Forelimb muscle (tissue), 1 donor: ENCODE results near the gene NTN4. TPM values are rescaled to one million over a fixed set of nuclear protein-coding genes. Genes with fewer than 3 reads are reported as not detected.
"Not testable (repeated sequence)": the region's sequence is repeated elsewhere in the genome, so short reads cannot be mapped to it uniquely, and the experiment has no call there.

Source experiments
- DNase-seq: peaks from one replicate; pipeline ENCODE4 v3.0.0-alpha.2; 2013; ENCODE audit warnings: low read depth
- polyA plus RNA-seq: library from polyadenylated mRNA; unstranded; fragments of 120-200 nt; gene quantifications from one replicate; pipeline ENCODE4 v1.2.1, GENCODE V29; 2013; ENCODE audit not compliant: insufficient read length

NTN4 gene
- polyA plus RNA-seq, 1 donor, result 43.1 TPM

DNA sequence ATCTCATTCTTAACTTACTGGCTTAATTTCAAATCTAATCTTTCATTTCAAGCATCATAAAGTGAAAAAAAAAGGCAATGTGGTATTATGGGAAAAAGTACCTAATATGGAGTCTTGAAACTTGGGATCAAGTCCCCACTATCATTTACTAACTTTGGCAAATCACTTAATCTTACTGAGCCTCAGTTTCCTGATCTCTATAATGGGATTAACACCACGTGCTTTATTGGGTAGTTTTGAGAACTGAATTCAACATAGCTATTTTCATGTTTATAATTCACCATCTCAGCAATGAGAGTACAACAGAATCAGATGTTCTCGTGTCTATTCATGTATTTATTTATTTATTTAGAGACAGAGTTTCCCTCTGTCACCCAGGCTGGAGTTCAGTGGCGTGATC is 78.3 kb downstream of the NTN4 start:
- DNase-seq, result no peak

DNA sequence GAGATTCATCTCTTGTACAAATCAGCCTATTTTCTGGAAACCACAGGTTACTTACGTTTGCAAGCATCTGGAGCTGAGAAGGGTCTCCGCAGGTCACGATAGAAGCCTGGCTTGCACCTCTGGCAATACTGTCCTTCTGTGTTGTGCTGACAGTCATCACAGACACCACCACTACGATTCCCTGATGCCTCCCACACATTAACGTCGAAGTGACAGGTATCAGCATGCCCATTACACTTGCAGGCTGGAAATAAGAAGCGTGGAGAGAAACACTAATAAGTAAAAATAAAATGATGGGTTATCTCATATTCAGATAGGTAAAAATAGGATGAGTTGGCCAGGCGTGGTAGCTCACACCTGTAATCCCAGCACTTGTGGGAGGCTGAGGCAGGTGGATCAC is 80.2 kb downstream of the NTN4 start:
- no peak for DNase-seq

GRCh38 chr12:95709152-95709551 is 81.4 kb downstream of the NTN4 start:
- no peak for DNase-seq

DNA sequence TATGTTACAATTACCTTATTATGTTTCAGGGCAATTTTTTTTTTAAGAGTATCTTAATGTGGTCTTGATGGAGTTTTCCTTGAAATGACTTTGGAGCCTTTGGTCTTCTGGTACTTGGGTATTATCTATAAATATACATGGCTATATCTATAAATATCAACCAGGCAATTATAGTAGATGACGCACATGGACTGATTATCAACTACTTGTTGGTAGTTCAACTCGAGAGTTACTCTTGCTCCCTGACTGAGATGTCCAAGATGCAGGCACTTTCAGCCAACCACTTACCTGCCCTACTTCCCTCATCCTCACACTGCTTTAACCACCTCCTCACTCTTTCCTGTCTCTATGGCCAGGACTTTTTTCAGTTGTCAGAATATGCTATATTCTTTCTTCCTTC is 85.4 kb downstream of the NTN4 start:
- no peak for DNase-seq

- DNase-seq, result no peak
These were observed 86.6 kb downstream of the NTN4 start for GRCh38 chr12:95703986-95704385.

- DNase-seq, result no peak
These were observed 88.7 kb downstream of the NTN4 start for GRCh38 chr12:95701722-95702418.

DNA sequence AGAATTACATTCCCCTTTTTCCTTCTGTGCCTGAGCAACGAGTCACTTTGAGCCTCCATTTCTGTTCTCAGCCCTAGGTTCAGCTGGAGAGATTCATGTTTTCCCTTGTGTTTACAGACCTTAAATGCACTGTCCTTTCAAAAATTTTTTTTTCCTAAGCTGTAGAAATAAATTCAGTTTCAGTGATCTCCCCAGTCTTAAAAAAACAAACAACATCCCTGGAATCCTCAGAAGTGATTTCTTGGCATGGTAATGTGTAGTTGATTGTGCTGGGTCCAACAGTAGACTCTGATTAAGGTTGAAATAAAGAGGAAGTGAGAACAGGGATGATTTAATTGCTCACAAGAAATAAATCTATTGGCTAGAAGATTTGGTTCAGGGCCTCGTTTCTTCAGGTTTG is 89.3 kb downstream of the NTN4 start:
- no peak for DNase-seq

DNA sequence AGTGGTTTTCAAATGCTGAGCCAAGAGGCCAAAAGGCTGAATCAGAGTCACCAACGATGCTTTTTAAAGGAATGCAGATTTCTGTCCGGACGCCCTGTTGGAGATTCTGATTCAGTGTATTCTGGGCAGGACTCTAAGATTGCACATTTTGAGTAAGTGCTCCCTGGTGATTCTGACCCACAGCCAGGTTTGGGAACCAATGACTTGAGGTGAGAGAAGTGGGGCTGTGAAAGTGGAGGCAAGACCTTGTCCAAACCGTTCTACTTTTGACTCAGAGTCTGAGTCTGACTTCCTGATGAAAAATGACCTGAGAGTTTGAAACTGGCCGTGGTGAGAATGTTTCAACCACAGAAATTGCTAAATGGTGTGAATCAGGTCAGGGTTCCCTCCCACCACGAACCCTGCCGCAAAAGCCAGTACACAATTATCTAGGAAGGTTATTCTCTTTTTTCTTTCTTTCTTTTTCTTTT is 90.2 kb downstream of the NTN4 start:
- no peak for DNase-seq

- no peak for DNase-seq
These were observed 91.0 kb downstream of the NTN4 start for GRCh38 chr12:95699579-95699978.

GRCh38 chr12:95694136-95694535 is 96.4 kb downstream of the NTN4 start:
- DNase-seq, result no peak

DNA sequence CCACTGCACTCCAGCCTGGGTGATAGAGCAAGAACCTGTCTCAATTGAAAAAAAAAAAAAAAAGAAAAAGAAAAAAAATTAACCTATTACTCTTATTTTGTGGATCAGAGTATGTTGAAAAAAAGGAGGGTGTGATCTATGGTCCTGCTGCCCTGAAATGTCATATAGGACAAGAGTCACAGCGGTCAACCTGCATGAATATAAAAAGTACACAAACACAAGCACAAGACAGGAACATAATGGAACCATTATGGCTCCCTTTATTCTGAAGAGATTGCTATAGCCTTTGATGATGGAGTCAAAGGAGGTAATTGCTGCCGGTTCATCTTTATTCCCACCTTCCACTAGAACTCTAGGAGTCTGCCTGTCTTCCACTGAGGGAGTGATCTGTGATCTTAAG is 96.9 kb downstream of the NTN4 start:
- no peak for DNase-seq

- DNase-seq, result no peak
These were observed 99.5 kb downstream of the NTN4 start for GRCh38 chr12:95690861-95691635.

DNA sequence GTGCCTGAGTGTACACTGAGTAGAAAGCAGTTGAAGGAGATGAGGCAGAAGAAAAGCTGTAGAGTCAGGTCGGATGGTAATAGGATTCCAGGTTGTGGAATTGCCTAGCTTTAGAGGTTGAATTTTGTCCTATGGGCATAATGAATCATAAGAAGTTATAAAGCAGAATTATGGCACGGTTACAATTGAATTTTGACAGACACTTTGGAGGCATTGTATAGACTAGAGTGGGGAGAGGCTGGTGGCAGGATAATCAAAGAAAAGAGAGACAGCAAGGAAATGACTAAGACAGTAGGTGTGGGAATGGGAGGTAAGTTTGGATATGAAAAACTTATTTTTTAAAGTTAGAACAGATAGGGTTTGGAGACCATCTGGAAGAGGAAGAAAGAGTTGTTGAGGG is 102.6 kb downstream of the NTN4 start:
- DNase-seq, result no peak

GRCh38 chr12:95683418-95683817 is 107.1 kb downstream of the NTN4 start:
- no peak for DNase-seq

DNA sequence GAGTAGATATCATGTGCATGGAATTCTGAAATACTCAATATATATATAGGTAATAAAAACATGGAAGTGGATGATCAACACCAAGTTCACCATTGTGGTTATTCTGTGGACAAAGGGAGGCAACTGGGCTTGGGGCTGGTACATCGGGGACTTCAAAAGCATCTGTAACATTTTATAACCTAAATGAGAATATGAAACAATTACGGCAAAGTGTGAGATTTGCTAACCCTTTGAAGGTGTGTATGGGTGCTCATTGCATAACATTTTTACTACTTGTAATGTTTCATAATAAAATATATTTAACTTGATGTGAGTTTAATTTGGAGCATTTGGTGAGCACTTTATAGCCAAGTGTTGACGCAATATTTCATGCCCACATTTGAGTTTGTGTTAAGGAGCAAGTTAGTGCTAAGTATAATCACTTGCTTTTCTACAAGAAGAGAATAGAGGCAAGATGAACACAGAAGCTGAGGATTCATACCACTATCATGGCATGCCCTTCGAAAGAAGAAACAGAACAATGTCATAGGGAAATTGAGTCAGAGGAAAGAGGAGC is 109.3 kb downstream of the NTN4 start:
- no peak for DNase-seq

DNA sequence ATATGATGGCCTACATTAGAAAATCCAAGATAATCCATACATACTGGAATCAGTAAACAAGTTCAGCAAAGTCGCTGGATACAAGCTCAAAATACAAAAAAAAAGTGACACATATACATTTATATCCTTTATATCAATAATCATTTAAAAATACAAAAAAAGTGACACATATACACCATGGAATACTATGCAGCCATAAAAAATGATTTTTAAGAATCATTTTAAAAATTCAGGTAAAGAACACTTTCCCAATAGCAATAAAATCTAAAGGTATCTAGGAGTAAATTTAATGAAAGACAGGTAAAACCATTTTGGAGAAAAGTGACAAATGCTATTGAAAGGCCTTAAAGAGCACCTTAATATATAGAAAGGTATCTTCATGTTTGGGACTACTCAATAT is 111.9 kb downstream of the NTN4 start:
- no peak for DNase-seq

GRCh38 chr12:95677782-95678181 is 112.8 kb downstream of the NTN4 start:
- not testable (repeated sequence) for DNase-seq

DNA sequence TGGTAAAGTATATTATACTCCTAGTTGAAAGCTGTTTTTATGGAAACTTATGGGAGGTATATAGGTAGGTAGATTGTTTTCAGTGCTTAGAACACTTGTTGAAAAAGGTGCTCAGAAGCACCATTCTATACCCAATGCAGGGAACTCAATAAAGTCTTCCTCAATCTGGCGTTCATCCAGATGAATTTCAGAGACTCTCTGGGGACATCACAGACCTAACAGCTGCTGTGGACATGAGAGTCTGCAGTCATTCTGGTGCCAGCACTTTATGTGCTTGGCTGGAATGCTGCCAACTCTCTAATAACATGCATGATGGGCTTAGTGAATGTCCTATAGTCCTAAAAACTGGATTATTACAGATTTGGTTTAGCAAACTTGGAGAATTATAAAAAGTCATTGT is 115.9 kb downstream of the NTN4 start:
- peak; percentile 53 for DNase-seq

DNA sequence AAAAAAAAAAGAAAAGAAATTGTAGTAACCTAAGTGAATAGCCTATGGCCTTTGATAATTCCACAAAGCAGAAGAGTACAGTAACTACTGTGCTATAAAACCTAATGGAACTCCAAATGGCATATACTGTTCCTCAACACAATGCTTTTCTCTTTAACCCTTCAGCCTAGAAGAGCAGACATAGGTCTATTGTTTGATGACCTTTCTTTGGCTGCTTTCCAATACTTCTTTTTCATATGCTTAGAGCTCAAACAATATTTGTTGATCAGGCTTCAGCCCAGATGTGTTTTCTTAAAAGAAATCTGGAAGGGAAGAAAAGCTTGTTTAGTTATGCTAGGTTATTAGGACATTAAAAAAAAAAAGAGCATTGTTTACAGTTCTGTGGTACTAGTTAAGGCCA is 116.4 kb downstream of the NTN4 start:
- DNase-seq, result no peak

DNA sequence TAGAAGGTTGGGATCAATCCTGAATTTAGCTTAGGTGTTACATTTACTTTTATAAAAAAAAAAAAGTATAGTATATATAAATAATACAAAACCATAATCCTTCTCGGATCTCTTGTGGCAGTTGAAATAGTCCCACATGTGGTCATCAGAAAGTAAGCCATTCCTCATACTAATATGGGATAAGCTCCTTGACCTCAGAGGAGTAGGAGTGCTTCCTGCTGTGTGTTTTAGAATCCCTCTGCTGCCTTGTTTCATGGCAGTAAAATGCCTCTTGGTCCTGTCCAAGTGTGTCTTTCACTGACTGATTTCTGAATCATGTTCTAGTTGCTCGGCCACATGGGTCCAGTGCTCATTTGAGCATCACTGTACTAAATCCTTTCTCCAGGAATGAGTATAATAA is 117.0 kb downstream of the NTN4 start:
- DNase-seq, result no peak

- no peak for DNase-seq
These were observed 118.4 kb downstream of the NTN4 start for GRCh38 chr12:95672166-95672565.

- DNase-seq, result no peak
These were observed 119.3 kb downstream of the NTN4 start for GRCh38 chr12:95671265-95671664.

GRCh38 chr12:95663525-95663924 is 127.0 kb downstream of the NTN4 start:
- no peak for DNase-seq
